A549 (cell line): ENCODE results near the gene RTN4IP1. TPM values are rescaled to one million over a fixed set of nuclear protein-coding genes. Genes with fewer than 3 reads are reported as not detected.
A peak's percentile ranks its signal among the peaks of the same experiment; 100 is the strongest.

Source experiments
- ATAC-seq, 2 experiments: fragments of 200-7000 bp in 1 of 2; fragments of >200 bp in 1 of 2; cut with Nextera tagmentation in 1 of 2; cut with Tn5 transposase in 1 of 2; 3 replicates each; pipeline versions ENCODE4 v1.8.0 to v1.9.1; 2018 to 2020; ENCODE audit warnings: mild to moderate bottlenecking in 1 of 2, moderate library complexity in 1 of 2
- CTCF ChIA-PET: fragments of 300-600 bp; sonication (Branson Sonifier 250); formaldehyde crosslinking; extraction: SDS; loops from one replicate; lab custom pipeline; 2021; ENCODE audit warnings: antibody characterized with exemption, inconsistent platforms; lab: Yijun Ruan, JAX
- POLR2A ChIA-PET: fragments of 350-600 bp; formaldehyde crosslinking; extraction: SDS; loops from one replicate; lab custom pipeline; 2021; ENCODE audit warnings: antibody characterized with exemption, inconsistent platforms; lab: Yijun Ruan, JAX
- DNase-seq, 2 experiments: peaks; one replicate each; pipeline versions ENCODE4 v3.0.0 to v3.0.0-alpha.2; 2011 to 2016; ENCODE audit warnings: low read depth in 1 of 2, low spot score in 1 of 2
- FAIRE-seq: peaks from 2 replicates; lab custom pipeline; 2011; peaks lifted over from hg19 to GRCh38; lab: Jason Lieb, UNC
- H3K27ac ChIP-seq, 2 experiments: fragments of >200 bp; sonication (Bioruptor Twin); formaldehyde crosslinking; 3 replicates each; pipeline ENCODE4 v1.5.1; 2016 to 2017
- H3K4me1 ChIP-seq: fragments of >200 bp; sonication (Bioruptor Twin); formaldehyde crosslinking; 3 replicates; pipeline ENCODE4 v1.6.1; 2016
- H3K4me2 ChIP-seq: fragments of >200 bp; sonication (Bioruptor Twin); formaldehyde crosslinking; 3 replicates; pipeline ENCODE4 v1.6.1; 2016
- H3K4me3 ChIP-seq: fragments of >200 bp; sonication (Bioruptor Twin); formaldehyde crosslinking; 3 replicates; pipeline ENCODE4 v1.5.1; 2016
- H3K9me3 ChIP-seq: fragments of >200 bp; sonication (Bioruptor Twin); formaldehyde crosslinking; 3 replicates; pipeline ENCODE4 v1.6.1; 2016
- CEBPB ChIP-seq, 2 experiments: fragments of >200 bp in 1 of 2; sonication (Bioruptor Twin) in 1 of 2; formaldehyde crosslinking in 1 of 2; IDR thresholded peaks; 2 replicates each; pipeline ENCODE4 v1.6.1; 2012 to 2016
- HOXB13 ChIP-seq: fragments of 250-450 bp; sonication (Bioruptor Pico); IDR thresholded peaks from 2 replicates; pipeline ENCODE4 v1.5.0; 2020; ENCODE audit warnings: low read depth, mild to moderate bottlenecking, moderate library complexity
- JUNB ChIP-seq: fragments of >200 bp; sonication (Bioruptor Twin); formaldehyde crosslinking; IDR thresholded peaks from 2 replicates; pipeline ENCODE4 v1.6.1; 2016
- KDM1A ChIP-seq: fragments of 200-600 bp; sonication (generic); IDR thresholded peaks from 2 replicates; pipeline ENCODE4 v1.6.1; 2016; ENCODE audit warnings: low read depth, mild to moderate bottlenecking
- KDM5A ChIP-seq: fragments of 200-600 bp; sonication (generic); IDR thresholded peaks from 2 replicates; pipeline ENCODE4 v1.6.1; 2016; ENCODE audit warnings: antibody characterized with exemption, mild to moderate bottlenecking
- NFE2L2 ChIP-seq: fragments of 150-350 bp; conservative IDR thresholded peaks from 2 replicates; pipeline ENCODE4 v1.6.1; 2014; ENCODE audit warnings: low read length
- POLR2A ChIP-seq: IDR thresholded peaks from 2 replicates; pipeline ENCODE4 v1.6.1; 2012; ENCODE audit warnings: mild to moderate bottlenecking, low read length
- POLR2AphosphoS2 ChIP-seq: conservative IDR thresholded peaks from 2 replicates; pipeline ENCODE4 v1.6.1; 2012; ENCODE audit warnings: low read length, improper control_type of control experiment, inconsistent platforms
- RAD21 ChIP-seq, 2 experiments: fragments of >200 bp in 1 of 2; sonication (Bioruptor Twin) in 1 of 2; formaldehyde crosslinking in 1 of 2; IDR thresholded peaks in 1 of 2; conservative IDR thresholded peaks in 1 of 2; 2 replicates in 1 of 2; 3 replicates in 1 of 2; pipeline ENCODE4 v1.6.1; 2012 to 2018; ENCODE audit warnings: inconsistent platforms in 1 of 2
- RCOR1 ChIP-seq: fragments of 150-350 bp; IDR thresholded peaks from 2 replicates; pipeline ENCODE4 v1.6.1; 2014; ENCODE audit warnings: antibody characterized with exemption, low read length, low read depth
- RNF2 ChIP-seq: fragments of 200-600 bp; sonication (generic); IDR thresholded peaks from 2 replicates; pipeline ENCODE4 v1.6.1; 2016; ENCODE audit warnings: low read depth, mild to moderate bottlenecking, antibody characterized with exemption, moderate library complexity, borderline replicate concordance
- SMC3 ChIP-seq: fragments of >200 bp; sonication (Bioruptor Twin); formaldehyde crosslinking; IDR thresholded peaks from 3 replicates; pipeline ENCODE4 v1.6.1; 2018; ENCODE audit warnings: inconsistent platforms
- WGBS: methylation state at CpG from one replicate; pipeline ENCODE4 v1.1.6; 2017; ENCODE audit errors: missing lambda C conversion rate; 5-methylcytosine and 5-hydroxymethylcytosine counted together
- polyA plus RNA-seq, 4 experiments: library from polyadenylated mRNA; depleted of rRNA in 3 of 4; stranded (reverse); fragments of >200 nt; fragmentation: RNase III in 1 of 4; extraction: RNeasy Plus Mini Kit Qiagen cat#74134 plus additional on column Dnase treatment in 1 of 4; gene quantifications; 2 replicates in 3 of 4; 3 replicates in 1 of 4; pipeline ENCODE4 v1.2.3, GENCODE V29; 2011 to 2017
- TF ChIP-seq, protein P1 (sequence below): fragments of 250-450 bp; sonication (Bioruptor Pico); IDR thresholded peaks from 2 replicates; pipeline ENCODE4 v1.5.0; 2021; ENCODE audit warnings: mild to moderate bottlenecking, moderate library complexity, borderline replicate concordance
- TF ChIP-seq, protein P2 (sequence below): fragments of >200 bp; sonication (Bioruptor Twin); formaldehyde crosslinking; IDR thresholded peaks from 3 replicates; pipeline ENCODE4 v1.5.1; 2016

RTN4IP1 gene
- polyA plus RNA-seq, 2 of the 4 experiments (the other 2 are of a cell fraction) = 13.9 to 15.1 TPM

GRCh38 chr6:106557837-106558236 is 71.5 kb downstream of the RTN4IP1 start:
- Histone ChIP-seq H3K4me2 (peak overlapping the region; percentile 4; the same call in 1 of the 3 replicates), H3K27ac (peak overlapping the region in 1 of 2 experiments; percentile 27; a peak in 1 of 6 replicates), H3K4me1 (peaks cover 36% of the 10 kb centered on the region), H3K4me3 (no peak overlapping the region), H3K9me3 (no peaks in the 10 kb centered on the region)
- ATAC-seq (no peak), DNase-seq (no peak), FAIRE-seq (no peak)
- ChIA-PET CTCF (interaction anchor here (0.6 to 17.8 kb wide), 8 partner anchors 9 to 439 kb away, joined by 3 to 195 read pairs (median 4); no protein-coding TSS in a partner anchor), POLR2A (no interaction called here)
- 22% methylated on average over 2 of the region's 2 CpGs for WGBS
- TF ChIP-seq CEBPB (IDR thresholded peaks at IDR 0.05) = peak; percentile 19 to 37; a peak in 2 of 4 replicates
- TF ChIP-seq, protein P1, sequence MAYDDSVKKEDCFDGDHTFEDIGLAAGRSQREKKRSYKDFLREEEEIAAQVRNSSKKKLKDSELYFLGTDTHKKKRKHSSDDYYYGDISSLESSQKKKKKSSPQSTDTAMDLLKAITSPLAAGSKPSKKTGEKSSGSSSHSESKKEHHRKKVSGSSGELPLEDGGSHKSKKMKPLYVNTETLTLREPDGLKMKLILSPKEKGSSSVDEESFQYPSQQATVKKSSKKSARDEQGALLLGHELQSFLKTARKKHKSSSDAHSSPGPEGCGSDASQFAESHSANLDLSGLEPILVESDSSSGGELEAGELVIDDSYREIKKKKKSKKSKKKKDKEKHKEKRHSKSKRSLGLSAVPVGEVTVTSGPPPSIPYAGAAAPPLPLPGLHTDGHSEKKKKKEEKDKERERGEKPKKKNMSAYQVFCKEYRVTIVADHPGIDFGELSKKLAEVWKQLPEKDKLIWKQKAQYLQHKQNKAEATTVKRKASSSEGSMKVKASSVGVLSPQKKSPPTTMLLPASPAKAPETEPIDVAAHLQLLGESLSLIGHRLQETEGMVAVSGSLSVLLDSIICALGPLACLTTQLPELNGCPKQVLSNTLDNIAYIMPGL = no peak

- Histone ChIP-seq H3K4me3 (no peak overlapping the region), H3K27ac (no peak overlapping the region), H3K4me2 (no peak overlapping the region), H3K4me1 (peaks cover 29% of the 10 kb centered on the region), H3K9me3 (no peaks in the 10 kb centered on the region)
- DNase-seq (peak in 1 of 2 experiments; percentile 26), ATAC-seq (peak in 1 of 2 experiments; percentile 30; a peak in 1 of 6 replicates), FAIRE-seq (no peak)
- 19% methylated on average over 3 of the region's 3 CpGs for WGBS
- POLR2A ChIA-PET = no interaction called here
- CTCF ChIA-PET = interaction anchor here (0.6 to 17.8 kb wide), 11 partner anchors 10 to 123 kb away, joined by 3 to 195 read pairs (median 3); no protein-coding TSS in a partner anchor
- TF ChIP-seq HOXB13 (CRISPR knock-in tag) = no peak
- TF ChIP-seq KDM5A = no peak
- no peak for TF ChIP-seq POLR2A
- TF ChIP-seq NFE2L2 = no peak
- TF ChIP-seq, protein P2, sequence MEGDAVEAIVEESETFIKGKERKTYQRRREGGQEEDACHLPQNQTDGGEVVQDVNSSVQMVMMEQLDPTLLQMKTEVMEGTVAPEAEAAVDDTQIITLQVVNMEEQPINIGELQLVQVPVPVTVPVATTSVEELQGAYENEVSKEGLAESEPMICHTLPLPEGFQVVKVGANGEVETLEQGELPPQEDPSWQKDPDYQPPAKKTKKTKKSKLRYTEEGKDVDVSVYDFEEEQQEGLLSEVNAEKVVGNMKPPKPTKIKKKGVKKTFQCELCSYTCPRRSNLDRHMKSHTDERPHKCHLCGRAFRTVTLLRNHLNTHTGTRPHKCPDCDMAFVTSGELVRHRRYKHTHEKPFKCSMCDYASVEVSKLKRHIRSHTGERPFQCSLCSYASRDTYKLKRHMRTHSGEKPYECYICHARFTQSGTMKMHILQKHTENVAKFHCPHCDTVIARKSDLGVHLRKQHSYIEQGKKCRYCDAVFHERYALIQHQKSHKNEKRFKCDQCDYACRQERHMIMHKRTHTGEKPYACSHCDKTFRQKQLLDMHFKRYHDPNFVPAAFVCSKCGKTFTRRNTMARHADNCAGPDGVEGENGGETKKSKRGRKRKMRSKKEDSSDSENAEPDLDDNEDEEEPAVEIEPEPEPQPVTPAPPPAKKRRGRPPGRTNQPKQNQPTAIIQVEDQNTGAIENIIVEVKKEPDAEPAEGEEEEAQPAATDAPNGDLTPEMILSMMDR = peak; percentile 49
- peak; percentile 62 for TF ChIP-seq SMC3
- TF ChIP-seq RAD21 (conservative IDR thresholded peaks at IDR 0.05 in 1 of 2, IDR thresholded peaks at IDR 0.05 in 1 of 2) = peak; percentile 61 to 62
These were observed 72.8 kb downstream of the RTN4IP1 start for GRCh38 chr6:106556368-106556960.

DNA sequence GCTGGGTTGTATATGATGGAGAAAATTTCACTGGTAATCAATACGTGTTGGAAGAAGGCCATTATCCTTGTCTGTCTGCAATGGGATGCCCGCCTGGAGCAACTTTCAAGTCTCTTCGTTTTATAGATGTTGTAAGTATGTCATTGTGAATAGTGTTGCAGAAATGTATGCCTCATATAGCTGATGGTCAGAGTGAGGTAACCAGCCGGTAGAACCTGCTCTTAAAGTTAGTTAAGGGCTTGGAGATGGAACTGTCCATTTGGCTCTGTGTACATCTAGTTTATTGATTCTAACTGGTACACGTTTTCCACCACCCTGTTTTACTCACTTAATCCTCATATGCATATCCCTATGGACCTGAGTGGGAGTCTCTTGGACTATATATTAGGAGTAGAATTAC is 73.5 kb downstream of the RTN4IP1 start:
- 61% methylated on average over 5 of the region's 5 CpGs for WGBS
- no peak for DNase-seq
- Histone ChIP-seq H3K4me2 (no peak overlapping the region), H3K9me3 (no peaks in the 10 kb centered on the region), H3K4me3 (no peak overlapping the region), H3K27ac (no peak overlapping the region), H3K4me1 (peaks cover 22% of the 10 kb centered on the region)
- no peak for TF ChIP-seq CEBPB (IDR thresholded peaks at IDR 0.05)
- no peak for ATAC-seq
- ChIA-PET CTCF (interaction anchor here (0.6 to 17.8 kb wide), 7 partner anchors 10 to 113 kb away, joined by 3 to 195 read pairs (median 3); no protein-coding TSS in a partner anchor), POLR2A (no interaction called here)
- FAIRE-seq = no peak

GRCh38 chr6:106553440-106553839 is 75.9 kb downstream of the RTN4IP1 start:
- no peak for DNase-seq
- ChIA-PET POLR2A (no interaction called here), CTCF (interaction anchor here (1.3 to 17.8 kb wide), 6 partner anchors 13 to 444 kb away, joined by 3 to 195 read pairs (median 5); no protein-coding TSS in a partner anchor)
- TF ChIP-seq RNF2 (no peak), POLR2AphosphoS2 (no peak), KDM5A (no peak), KDM1A (no peak), JUNB (no peak), RCOR1 (no peak)
- no peak for FAIRE-seq
- no peak overlapping the region for H3K4me2 ChIP-seq
- H3K4me3 ChIP-seq = no peak overlapping the region
- no peak for ATAC-seq
- WGBS = 97% methylated on average over 5 of the region's 5 CpGs
- no peak overlapping the region for H3K27ac ChIP-seq
- peaks cover 15% of the 10 kb centered on the region for H3K4me1 ChIP-seq
- no peaks in the 10 kb centered on the region for H3K9me3 ChIP-seq
